NCI-H1694 (cell line): ENCODE data around the gene SPOCD1.

Experiments
- DNase-seq: peaks from one replicate; lab custom pipeline; 2025; lab: John Stamatoyannopoulos, UW

The SPOCD1 gene

GRCh38 chr1:31799895-31800673 is 15.7 kb downstream of the SPOCD1 start:
- DNase-seq = no peak

GRCh38 chr1:31799196-31799894 is 16.5 kb downstream of the SPOCD1 start:
- no peak for DNase-seq

DNA sequence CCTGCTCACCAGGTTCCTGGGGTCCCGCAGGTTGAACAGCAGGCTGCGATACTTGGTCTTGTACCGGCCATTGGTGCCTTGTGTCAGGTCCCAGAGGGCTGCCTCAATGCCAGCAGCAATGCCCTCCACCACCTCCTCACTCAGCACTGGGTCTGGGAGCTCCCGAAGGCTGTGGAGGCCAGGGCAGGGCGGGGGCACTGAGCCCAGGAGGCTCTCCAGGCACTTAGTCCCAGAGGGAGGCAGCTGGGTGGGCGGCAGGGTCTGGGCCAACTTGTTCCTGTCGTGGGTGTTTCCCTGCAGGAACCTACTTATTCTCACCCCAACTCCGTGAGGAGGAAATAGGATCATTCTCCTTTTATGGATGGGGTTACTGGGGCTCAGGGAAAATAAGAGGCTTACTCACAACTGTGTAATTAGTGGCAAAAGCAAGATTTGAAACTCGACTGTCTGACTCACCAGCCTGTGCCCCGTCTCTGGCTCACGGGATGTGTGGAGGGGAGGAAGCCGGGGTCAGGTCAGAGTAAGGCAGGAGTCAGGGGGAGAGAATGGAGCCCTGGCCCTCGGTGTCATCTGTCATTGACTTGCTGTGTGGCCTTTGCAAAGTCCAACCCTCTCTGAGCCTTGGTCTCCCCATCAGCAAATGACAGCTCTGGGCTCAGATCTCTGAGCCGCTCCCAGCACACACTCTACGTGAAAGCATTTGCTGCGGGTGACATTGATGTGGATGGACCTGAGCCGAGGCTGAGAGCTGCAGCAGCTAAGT is 17.2 kb downstream of the SPOCD1 start:
- DNase-seq = no peak

GRCh38 chr1:31798086-31798432 is 17.8 kb downstream of the SPOCD1 start:
- DNase-seq = no peak

DNA sequence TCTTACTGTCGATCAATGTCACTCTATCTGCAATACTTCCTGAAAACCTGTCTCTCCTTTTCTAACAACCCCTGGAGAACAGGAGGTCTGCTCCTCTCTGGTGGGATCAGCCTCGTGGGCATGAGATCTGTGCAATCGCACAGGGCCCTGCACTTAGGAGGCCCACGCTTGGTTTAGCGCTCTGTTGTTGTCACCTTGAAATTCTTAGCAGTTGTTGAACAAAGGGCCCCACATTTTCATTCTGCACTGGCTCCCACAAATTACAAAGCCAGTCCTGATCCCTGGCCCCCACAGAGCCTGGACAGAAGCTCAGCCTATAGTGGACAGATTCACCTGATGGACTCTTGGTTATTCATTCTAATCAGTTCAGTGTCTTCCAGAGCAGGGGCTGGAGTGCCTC is 18.6 kb downstream of the SPOCD1 start:
- DNase-seq = no peak

- no peak for DNase-seq
These were observed 19.1 kb downstream of the SPOCD1 start for GRCh38 chr1:31796707-31797106.

GRCh38 chr1:31795801-31796621 is 19.8 kb downstream of the SPOCD1 start:
- DNase-seq = peak; percentile 76

- DNase-seq = no peak
These were observed 20.6 kb downstream of the SPOCD1 start for GRCh38 chr1:31795096-31795675.

DNA sequence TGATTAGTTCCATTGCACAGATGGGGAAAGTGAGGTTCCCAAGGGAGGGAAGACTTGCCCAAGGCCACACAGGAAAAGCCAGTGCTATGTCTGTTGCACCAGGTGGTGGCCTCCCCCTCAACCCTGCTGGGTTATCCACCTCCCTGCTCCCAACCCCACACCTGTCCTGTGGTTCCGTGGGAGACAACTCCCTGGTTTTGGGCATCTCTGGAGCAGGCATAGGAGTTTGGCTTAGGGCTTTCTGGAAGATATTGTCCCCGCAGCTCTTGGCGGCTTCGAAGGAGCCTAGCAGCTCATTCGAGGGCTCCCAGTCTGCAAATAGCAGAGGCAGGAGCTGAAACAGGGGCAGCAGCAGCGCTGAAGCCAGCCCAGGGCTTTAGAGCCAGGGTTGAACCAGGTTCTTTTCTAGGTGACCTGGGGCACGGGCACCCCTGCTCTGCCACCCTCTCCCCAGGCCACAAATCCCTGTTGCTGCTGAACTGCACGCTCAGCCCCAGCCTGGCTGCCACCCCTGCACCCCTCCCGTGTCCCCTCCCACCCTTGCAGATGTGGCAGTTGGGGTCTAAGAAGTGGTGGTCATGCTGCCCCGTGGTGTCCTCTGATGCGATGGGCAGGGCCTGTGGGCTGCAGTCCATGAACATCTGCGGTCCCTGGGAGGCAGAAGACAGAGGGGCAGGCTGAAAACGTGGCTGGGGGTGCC is 22.1 kb downstream of the SPOCD1 start:
- no peak for DNase-seq

DNA sequence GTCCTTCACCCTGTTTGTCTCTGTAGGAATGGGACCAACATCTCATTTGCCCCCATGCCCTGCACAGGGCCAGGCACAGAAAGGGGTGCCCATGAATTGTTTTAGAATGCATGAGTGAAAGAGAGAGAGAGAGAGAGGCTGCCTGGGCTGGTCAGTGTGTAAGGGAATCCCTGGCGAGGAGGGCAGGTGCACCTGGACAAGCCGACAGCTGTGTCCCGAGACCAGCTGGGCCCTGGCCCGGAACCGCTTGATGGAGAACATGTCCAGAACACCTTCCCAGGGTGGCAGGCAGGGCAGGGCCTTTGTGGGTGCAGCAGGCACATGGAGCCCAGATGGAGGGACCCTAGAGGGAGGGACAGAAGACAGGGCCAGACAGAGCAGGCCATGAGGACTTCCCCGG is 22.7 kb downstream of the SPOCD1 start:
- no peak for DNase-seq

- DNase-seq = no peak
These were observed 23.3 kb downstream of the SPOCD1 start for GRCh38 chr1:31792541-31792940.

- DNase-seq = no peak
These were observed 23.7 kb downstream of the SPOCD1 start for GRCh38 chr1:31792116-31792515.

DNA sequence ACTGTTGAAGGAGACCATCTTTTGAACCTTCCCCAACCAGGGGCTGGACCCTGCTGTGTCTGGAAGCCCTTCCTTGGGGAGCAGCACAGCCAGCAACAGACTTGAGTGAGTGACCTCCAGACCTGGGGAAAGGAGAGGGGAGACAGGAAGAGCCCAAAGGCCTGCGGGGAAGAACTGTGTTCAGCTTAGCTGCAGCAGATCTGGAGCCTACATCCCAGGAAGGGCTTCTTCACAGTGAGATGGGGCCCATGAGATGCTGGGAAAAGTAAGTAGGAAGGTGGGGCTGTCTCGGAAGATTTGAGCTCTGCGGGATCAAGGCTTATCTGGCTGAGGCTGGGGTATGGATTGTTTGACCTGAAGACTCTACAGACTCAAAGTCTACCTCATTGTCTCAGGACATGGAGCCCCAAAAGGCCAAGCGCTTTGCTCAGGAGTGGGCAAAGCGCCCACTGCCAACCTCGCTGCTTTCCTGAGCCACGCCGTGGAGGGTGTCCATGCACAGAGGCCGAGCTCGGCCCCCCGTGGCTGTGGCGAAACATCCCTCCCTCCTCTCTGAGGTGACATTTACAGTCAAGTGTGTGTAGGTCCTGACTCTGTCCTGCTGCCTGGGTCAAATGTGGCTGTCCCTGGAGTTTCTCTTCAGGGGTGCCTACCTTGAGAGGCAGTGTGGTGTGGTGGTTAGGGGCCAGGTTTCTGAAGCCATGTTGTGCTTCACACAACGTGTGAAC is 24.5 kb downstream of the SPOCD1 start:
- no peak for DNase-seq

DNA sequence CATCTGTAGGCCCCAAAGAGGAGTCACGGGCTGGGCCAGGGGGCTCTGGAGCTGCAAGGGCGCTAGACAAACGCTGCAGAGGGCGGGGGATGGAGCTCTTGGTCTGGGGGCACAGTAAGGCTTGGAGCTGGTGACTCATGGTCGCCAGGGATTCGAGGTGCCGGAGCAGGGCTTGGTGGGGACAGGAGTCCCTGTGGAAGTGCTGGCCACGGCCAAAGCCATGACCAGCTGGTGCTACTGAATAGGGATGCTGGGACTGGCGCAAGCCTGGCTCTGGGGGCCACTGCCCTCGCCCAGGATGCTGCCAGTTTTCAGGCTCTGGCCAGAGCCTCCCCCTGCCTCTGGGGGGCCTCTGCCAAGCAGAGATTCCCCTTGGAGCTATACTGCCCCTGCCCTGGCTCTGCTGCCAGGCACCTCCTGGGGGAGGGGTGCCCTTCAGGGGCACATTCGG is 25.2 kb downstream of the SPOCD1 start:
- DNase-seq = no peak

- no peak for DNase-seq
These were observed 25.7 kb downstream of the SPOCD1 start for GRCh38 chr1:31790140-31790539.

DNA sequence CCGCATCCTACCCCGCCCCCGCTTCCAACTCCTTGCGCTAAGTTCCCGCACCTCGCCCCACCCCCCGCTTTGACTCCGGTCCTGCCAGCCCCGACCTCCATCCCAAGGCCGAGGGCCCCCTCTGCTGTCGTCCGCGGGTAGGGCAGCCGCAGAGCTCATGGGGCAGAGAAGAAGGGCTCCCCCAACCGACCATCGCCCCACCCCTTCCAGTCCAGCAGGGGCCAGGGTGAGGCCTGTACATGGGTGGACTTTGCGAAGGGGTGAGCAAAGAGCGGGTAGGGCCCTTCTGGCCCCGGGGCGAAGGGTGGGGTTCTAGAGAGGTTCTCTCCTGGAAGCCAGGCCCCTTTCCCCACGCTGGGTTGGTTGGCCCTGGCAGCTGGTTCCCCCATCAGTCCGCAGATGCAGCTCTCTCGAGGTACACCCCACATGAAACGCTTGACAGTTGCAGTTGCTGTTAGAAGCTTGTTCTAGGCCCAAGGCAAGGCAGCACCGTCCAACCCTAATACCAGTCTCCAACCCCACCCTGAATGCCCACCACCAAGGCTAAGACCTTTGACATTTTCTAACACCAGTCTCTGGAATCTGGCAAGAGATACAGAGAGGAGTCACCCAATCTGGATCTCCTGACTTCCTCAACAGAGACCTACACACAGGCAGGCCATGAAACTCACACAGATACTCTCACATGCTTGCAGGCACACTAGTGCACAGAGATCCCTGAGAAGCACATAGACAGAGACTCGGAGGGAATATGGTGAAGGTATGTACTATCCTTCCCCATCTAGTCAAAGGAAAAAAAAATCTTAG is 26.4 kb downstream of the SPOCD1 start:
- DNase-seq = peak; percentile 55

DNA sequence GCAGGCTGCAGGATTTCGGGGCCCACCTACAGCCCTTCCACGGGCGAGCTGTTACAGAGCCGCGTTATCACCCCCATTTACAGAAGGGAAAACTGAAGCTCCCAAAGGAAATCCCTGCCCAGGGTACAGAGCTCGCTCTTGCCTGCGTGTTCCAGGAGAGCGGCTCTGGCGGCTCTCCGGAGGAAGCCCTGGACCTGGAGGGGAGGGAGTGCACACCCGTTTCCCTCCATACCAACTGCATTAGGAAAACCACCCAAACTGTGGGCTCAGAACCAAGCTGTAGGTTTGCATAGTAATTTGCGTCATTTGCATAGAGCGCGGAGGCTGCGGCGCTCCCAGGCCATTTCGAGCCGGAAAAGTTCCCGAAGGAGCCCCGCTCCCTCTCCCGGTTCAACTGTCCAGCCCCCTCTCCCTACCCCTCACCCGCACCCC is 27.0 kb downstream of the SPOCD1 start:
- no peak for DNase-seq

- DNase-seq = peak; percentile 62
These were observed 27.5 kb downstream of the SPOCD1 start for GRCh38 chr1:31788138-31788824.

DNA sequence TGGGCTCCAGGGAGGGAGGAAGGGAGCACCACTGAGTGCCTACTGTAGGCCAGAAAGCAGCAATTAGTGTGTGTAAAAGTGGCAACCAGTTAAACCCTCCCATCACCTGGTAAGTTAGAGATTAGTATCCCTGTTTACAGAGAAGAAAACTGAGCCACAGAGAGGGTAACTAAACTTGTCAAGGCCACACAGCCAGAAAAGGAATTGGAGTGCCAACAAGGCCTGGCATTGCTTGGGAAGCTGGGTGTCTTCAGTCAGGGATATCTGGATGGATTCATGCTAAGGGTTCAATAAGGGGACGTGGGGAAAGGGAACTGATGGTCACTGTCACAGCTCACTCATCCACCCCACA is 28.1 kb downstream of the SPOCD1 start:
- DNase-seq = no peak
